BJ (cell line): ENCODE data around the gene SHBG. TPM values are rescaled to one million over a fixed set of nuclear protein-coding genes. Genes with fewer than 3 reads are reported as not detected.

Source experiments
- CTCF ChIA-PET: fragments of 350-600 bp; formaldehyde crosslinking; extraction: SDS; loops from one replicate; lab custom pipeline; 2021; ENCODE audit warnings: antibody characterized with exemption, inconsistent platforms; lab: Yijun Ruan, JAX
- POLR2A ChIA-PET: fragments of 300-600 bp; sonication (Branson Sonifier 250); formaldehyde crosslinking; extraction: SDS; loops from one replicate; lab custom pipeline; 2021; ENCODE audit warnings: antibody characterized with exemption; lab: Charles Lee
- DNase-seq: peaks from one replicate; pipeline ENCODE4 v3.0.0-alpha.2; 2011; ENCODE audit warnings: low read depth
- H3K27me3 ChIP-seq: 2 replicates; pipeline ENCODE4 v1.6.0; 2011; ENCODE audit warnings: low read length; ENCODE audit not compliant: control insufficient read depth, insufficient read depth
- H3K36me3 ChIP-seq: 2 replicates; pipeline ENCODE4 v1.5.1; 2011; ENCODE audit warnings: low read length; ENCODE audit not compliant: control insufficient read depth, insufficient read depth
- H3K4me3 ChIP-seq: 2 replicates; pipeline ENCODE4 v1.5.1; 2011; ENCODE audit warnings: low read depth, mild to moderate bottlenecking, control low read depth, low read length
- CTCF ChIP-seq: IDR thresholded peaks from 2 replicates; pipeline ENCODE4 v1.5.1; 2011; ENCODE audit warnings: low read depth, mild to moderate bottlenecking, control low read depth, inconsistent platforms, low read length, moderate library complexity; ENCODE audit not compliant: insufficient read depth
- polyA plus RNA-seq: library from polyadenylated mRNA; depleted of rRNA; stranded (reverse); fragments of >200 nt; gene quantifications from 2 replicates; pipeline ENCODE4 v1.2.3, GENCODE V29; 2011

SHBG gene
- polyA plus RNA-seq, 1 experiment, result 1.2 TPM

DNA sequence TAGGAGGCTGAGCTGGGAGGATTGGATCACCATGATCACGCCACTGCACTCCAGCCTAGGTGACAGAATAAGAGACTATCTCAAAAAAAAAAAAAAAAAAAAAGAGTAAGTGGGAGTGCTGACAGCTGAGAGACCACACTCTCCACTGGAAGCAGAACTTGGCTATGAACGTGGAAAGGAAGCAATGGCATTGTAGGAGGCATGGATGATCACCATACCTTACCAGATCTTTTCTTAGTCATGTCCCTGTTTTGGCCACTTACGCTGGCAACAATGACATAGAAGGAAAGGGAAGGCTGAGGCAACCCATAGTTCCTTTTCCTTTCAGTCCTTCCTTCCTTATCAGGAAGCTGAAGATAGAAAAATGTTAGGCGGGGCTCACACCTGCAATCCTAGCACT, 17.1 kb downstream of the SHBG start:
- ChIA-PET POLR2A (no interaction called here), CTCF (interaction anchor here (1.1 to 1.5 kb wide), 2 partner anchors 15 to 41 kb away, joined by 3 to 7 read pairs; partner anchors contain the start of gene TP53)
- TF ChIP-seq CTCF, result no peak
- H3K27me3 ChIP-seq, result peaks cover 22% of the 10 kb centered on the region
- H3K36me3 ChIP-seq, result no peaks in the 10 kb centered on the region
- H3K4me3 ChIP-seq, result no peak overlapping the region
- DNase-seq, result no peak

DNA sequence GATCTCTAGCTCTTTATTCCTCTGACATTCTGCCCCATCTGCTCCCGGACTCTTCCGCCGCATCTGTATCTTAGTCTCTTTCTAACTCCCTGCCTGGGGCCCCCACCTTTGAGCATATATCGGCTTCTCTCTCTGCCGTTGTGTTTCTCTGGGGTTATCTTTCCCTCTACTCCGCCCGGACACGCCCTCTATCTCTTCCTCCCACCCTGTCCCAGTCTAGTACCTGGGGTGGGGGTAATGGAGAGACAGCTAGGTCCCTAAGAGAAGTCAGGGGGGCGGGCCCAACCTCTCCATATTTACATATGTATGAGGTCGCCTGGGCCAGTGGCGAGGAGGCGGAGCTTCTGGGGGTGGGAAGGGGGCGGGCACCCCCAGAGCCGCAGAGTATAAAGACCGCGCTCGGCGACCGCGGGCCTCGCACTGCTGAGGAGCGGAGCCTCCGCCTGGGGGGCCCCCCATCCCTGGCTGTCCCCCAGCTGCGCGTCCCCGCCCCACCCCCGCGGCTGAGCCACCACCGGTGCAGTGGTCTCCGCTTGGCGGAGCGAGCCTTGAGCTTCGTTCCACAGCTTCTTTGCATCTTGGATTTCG, 20.7 kb downstream of the SHBG start, which contains the start of gene ATP1B2:
TSS of gene ATP1B2 (plus strand) at position 418 of the 588 bp plus-strand sequence. CDS start 593 bp downstream, outside the sequence.
- Histone ChIP-seq H3K27me3 (peaks cover 45% of the 10 kb centered on the region), H3K36me3 (no peaks in the 10 kb centered on the region), H3K4me3 (peak within 1 kb of the TSS; percentile 31)
- no peak for TF ChIP-seq CTCF
- POLR2A ChIA-PET, result interaction anchor here (0.6 kb wide), 1 partner anchor 165 kb away, joined by 9 read pairs; no protein-coding TSS in a partner anchor
- CTCF ChIA-PET, result interaction anchor here (0.7 to 2.5 kb wide), 4 partner anchors 9 to 37 kb away, joined by 3 to 26 read pairs (median 5); partner anchors contain the start of gene TP53
- DNase-seq, result no peak

DNA sequence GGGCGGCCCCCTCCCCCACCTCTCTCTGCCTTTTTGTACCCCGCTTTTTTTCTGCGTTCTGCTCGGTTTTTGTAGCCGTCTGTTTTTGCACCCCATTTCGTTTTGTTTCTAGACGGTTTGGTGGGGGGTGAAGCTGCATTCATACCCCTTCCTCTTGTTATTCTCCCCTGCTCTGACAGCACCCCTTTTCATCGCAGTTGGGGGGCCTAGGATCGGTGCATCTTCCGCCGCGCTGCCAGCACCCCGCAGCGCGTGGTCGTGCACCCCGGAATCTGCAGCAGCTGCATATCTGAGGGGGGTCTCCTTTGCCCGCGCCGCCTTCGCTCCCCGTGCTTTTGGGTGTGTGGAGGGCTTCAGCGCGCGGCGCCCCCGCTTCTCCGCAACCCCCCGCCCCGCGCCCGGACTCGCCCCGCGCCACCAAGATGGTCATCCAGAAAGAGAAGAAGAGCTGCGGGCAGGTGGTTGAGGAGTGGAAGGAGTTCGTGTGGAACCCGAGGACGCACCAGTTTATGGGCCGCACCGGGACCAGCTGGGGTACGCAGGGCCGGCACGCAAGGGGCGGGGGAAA, 21.2 kb downstream of the SHBG start:
- Histone ChIP-seq H3K4me3 (peak overlapping the region; percentile 31; the same call in 1 of the 2 replicates), H3K36me3 (no peaks in the 10 kb centered on the region), H3K27me3 (peaks cover 45% of the 10 kb centered on the region)
- TF ChIP-seq CTCF, result no peak
- ChIA-PET CTCF (interaction anchor here (1.0 to 2.5 kb wide), 4 partner anchors 10 to 36 kb away, joined by 5 to 26 read pairs (median 5); partner anchors contain the start of gene TP53), POLR2A (no interaction called here)
- no peak for DNase-seq

DNA sequence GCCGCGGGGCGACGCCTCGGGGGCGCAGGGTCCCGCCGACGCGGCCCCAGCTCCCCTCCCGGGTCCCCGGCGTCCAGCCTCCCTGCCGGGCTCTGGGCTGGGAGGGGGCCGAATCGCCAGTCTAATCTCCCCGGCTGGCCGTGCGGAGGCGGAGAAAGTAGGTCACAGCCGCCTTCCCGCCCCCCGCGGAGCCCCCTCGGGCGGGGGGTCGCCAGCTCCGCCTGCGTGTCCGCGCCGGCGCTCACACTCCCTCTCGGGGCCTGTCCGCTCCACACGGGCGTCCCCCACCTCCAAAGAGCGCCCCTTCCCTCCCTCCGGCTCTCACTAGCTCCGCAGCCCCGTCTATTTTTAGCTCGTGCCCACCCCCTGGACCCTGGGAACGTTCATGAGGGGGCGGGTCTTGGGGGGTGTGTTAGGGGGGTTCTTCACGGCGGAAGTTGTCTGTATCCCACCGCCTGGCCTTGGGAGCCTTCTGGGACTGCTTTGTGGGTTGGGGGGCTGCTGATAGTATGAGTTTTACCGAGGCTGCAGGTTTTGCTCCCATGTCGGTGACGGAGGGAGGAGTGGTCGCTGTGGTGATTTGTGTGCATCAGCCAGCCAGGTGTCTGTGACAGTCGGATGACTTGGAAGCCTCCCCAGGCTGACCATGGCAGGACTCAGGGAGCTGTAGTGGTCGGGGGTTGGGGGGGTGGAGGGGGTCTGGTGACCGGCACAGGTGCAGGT, 21.9 kb downstream of the SHBG start:
- TF ChIP-seq CTCF, result no peak
- no peaks in the 10 kb centered on the region for H3K36me3 ChIP-seq
- DNase-seq, result no peak
- POLR2A ChIA-PET, result no interaction called here
- H3K27me3 ChIP-seq, result peaks cover 45% of the 10 kb centered on the region
- CTCF ChIA-PET, result interaction anchor here (1.0 to 2.5 kb wide), 4 partner anchors 10 to 36 kb away, joined by 5 to 26 read pairs (median 5); partner anchors contain the start of gene TP53
- H3K4me3 ChIP-seq, result no peak overlapping the region
